Measurements from ENCODE around the gene AZU1.
"Not testable (repeated sequence)": the region's sequence is repeated elsewhere in the genome, so short reads cannot be mapped to it uniquely, and the experiment has no call there.

The AZU1 gene

GRCh38 chr19:875265-875879, 47.7 kb downstream of the AZU1 start:
- Histone ChIP-seq H3K9me3 (ENCODE audit: insufficient read depth, low read depth, low read length) (no peaks in the 10 kb centered on the region), H3K4me2 (ENCODE audit: low read depth, low read length, poor library complexity, severe bottlenecking) (no peak overlapping the region), H2AFZ (ENCODE audit: low read length) (no peak overlapping the region), H3K4me3 (ENCODE audit: low read length, poor library complexity, severe bottlenecking) (no peak overlapping the region), H4K20me1 (ENCODE audit: insufficient read depth, low read length, poor library complexity, severe bottlenecking) (no peaks in the 10 kb centered on the region), H3K9me2 (replicated peaks; ENCODE audit: low read depth, low read length) (no peaks in the 10 kb centered on the region), H3K4me1 (ENCODE audit: insufficient read depth, low read length, poor library complexity, severe bottlenecking) (no peaks in the 10 kb centered on the region), H3K79me2 (ENCODE audit: insufficient read depth, low read length) (no peaks in the 10 kb centered on the region), H3K27me3 (ENCODE audit: insufficient read depth, low read length, poor library complexity, severe bottlenecking) (no peaks in the 10 kb centered on the region), H3K9ac (ENCODE audit: low read depth, low read length, poor library complexity, severe bottlenecking) (no peak overlapping the region), H3F3A (ENCODE audit: low read depth) (no peaks in the 10 kb centered on the region; the same call in 1 of the 2 replicates), H3K36me3 (ENCODE audit: insufficient read depth, low read length) (no peaks in the 10 kb centered on the region; the same call in 1 of the 2 replicates)
- no peak for TF ChIP-seq EZH2phosphoT487 (IDR thresholded peaks at IDR 0.05; ENCODE audit: borderline replicate concordance)
- no peak for TF ChIP-seq CTCF (conservative IDR thresholded peaks at IDR 0.05; ENCODE audit: low read length)

- no peaks in the 10 kb centered on the region for H3K4me1 ChIP-seq (ENCODE audit: insufficient read depth, low read length, poor library complexity, severe bottlenecking)
- no peaks in the 10 kb centered on the region for H3K9me3 ChIP-seq (ENCODE audit: insufficient read depth, low read depth, low read length)
- H2AFZ ChIP-seq (ENCODE audit: low read length) = no peak overlapping the region
- H3K4me3 ChIP-seq (ENCODE audit: low read length, poor library complexity, severe bottlenecking) = no peak overlapping the region
- TF ChIP-seq CTCF (conservative IDR thresholded peaks at IDR 0.05; ENCODE audit: low read length) (no peak), EZH2phosphoT487 (IDR thresholded peaks at IDR 0.05; ENCODE audit: borderline replicate concordance) (no peak)
- no peaks in the 10 kb centered on the region for H3K36me3 ChIP-seq (ENCODE audit: insufficient read depth, low read length)
- no peak overlapping the region for H3K9ac ChIP-seq (ENCODE audit: low read depth, low read length, poor library complexity, severe bottlenecking)
- H3K4me2 ChIP-seq (ENCODE audit: low read depth, low read length, poor library complexity, severe bottlenecking) = no peak overlapping the region
- H3K9me2 ChIP-seq (replicated peaks; ENCODE audit: low read depth, low read length) = no peaks in the 10 kb centered on the region
- H3K79me2 ChIP-seq (ENCODE audit: insufficient read depth, low read length) = no peaks in the 10 kb centered on the region
- no peaks in the 10 kb centered on the region for H3K27me3 ChIP-seq (ENCODE audit: insufficient read depth, low read length, poor library complexity, severe bottlenecking)
- no peaks in the 10 kb centered on the region; the same call in 1 of the 2 replicates for H3F3A ChIP-seq (ENCODE audit: low read depth)
- H4K20me1 ChIP-seq (ENCODE audit: insufficient read depth, low read length, poor library complexity, severe bottlenecking) = no peaks in the 10 kb centered on the region
Measured at GRCh38 chr19:876089-876488, 48.5 kb downstream of the AZU1 start.

GRCh38 chr19:876780-877314, 49.2 kb downstream of the AZU1 start:
- no peak overlapping the region for H3K4me3 ChIP-seq (ENCODE audit: low read length, poor library complexity, severe bottlenecking)
- no peak overlapping the region for H3K9ac ChIP-seq (ENCODE audit: low read depth, low read length, poor library complexity, severe bottlenecking)
- no peak for TF ChIP-seq CTCF (conservative IDR thresholded peaks at IDR 0.05; ENCODE audit: low read length)
- TF ChIP-seq EZH2phosphoT487 (IDR thresholded peaks at IDR 0.05; ENCODE audit: borderline replicate concordance) = no peak
- no peaks in the 10 kb centered on the region for H4K20me1 ChIP-seq (ENCODE audit: insufficient read depth, low read length, poor library complexity, severe bottlenecking)
- H3K4me1 ChIP-seq (ENCODE audit: insufficient read depth, low read length, poor library complexity, severe bottlenecking) = no peaks in the 10 kb centered on the region
- H2AFZ ChIP-seq (ENCODE audit: low read length) = no peak overlapping the region
- H3K79me2 ChIP-seq (ENCODE audit: insufficient read depth, low read length) = no peaks in the 10 kb centered on the region
- no peaks in the 10 kb centered on the region; the same call in 1 of the 2 replicates for H3K36me3 ChIP-seq (ENCODE audit: insufficient read depth, low read length)
- H3F3A ChIP-seq (ENCODE audit: low read depth) = no peaks in the 10 kb centered on the region; the same call in 1 of the 2 replicates
- no peaks in the 10 kb centered on the region for H3K27me3 ChIP-seq (ENCODE audit: insufficient read depth, low read length, poor library complexity, severe bottlenecking)
- no peaks in the 10 kb centered on the region for H3K9me3 ChIP-seq (ENCODE audit: insufficient read depth, low read depth, low read length)
- no peaks in the 10 kb centered on the region for H3K9me2 ChIP-seq (replicated peaks; ENCODE audit: low read depth, low read length)
- H3K4me2 ChIP-seq (ENCODE audit: low read depth, low read length, poor library complexity, severe bottlenecking) = no peak overlapping the region

GRCh38 chr19:877992-878660, 50.5 kb downstream of the AZU1 start:
- H3F3A ChIP-seq (ENCODE audit: low read depth); H4K20me1 ChIP-seq (ENCODE audit: insufficient read depth, low read length, poor library complexity, severe bottlenecking); H2AFZ ChIP-seq (ENCODE audit: low read length); H3K9me2 ChIP-seq (replicated peaks; ENCODE audit: low read depth, low read length); H3K27me3 ChIP-seq (ENCODE audit: insufficient read depth, low read length, poor library complexity, severe bottlenecking); H3K36me3 ChIP-seq (ENCODE audit: insufficient read depth, low read length); H3K4me2 ChIP-seq (ENCODE audit: low read depth, low read length, poor library complexity, severe bottlenecking); H3K4me1 ChIP-seq (ENCODE audit: insufficient read depth, low read length, poor library complexity, severe bottlenecking); H3K4me3 ChIP-seq (ENCODE audit: low read length, poor library complexity, severe bottlenecking); H3K79me2 ChIP-seq (ENCODE audit: insufficient read depth, low read length); H3K9me3 ChIP-seq (ENCODE audit: insufficient read depth, low read depth, low read length); H3K9ac ChIP-seq (ENCODE audit: low read depth, low read length, poor library complexity, severe bottlenecking): not testable (repeated sequence)

- H3K9ac ChIP-seq (ENCODE audit: low read depth, low read length, poor library complexity, severe bottlenecking); H3K4me3 ChIP-seq (ENCODE audit: low read length, poor library complexity, severe bottlenecking); H3K36me3 ChIP-seq (ENCODE audit: insufficient read depth, low read length); H3K9me2 ChIP-seq (replicated peaks; ENCODE audit: low read depth, low read length); H2AFZ ChIP-seq (ENCODE audit: low read length); H3K27me3 ChIP-seq (ENCODE audit: insufficient read depth, low read length, poor library complexity, severe bottlenecking); H3F3A ChIP-seq (ENCODE audit: low read depth); H3K4me1 ChIP-seq (ENCODE audit: insufficient read depth, low read length, poor library complexity, severe bottlenecking); H4K20me1 ChIP-seq (ENCODE audit: insufficient read depth, low read length, poor library complexity, severe bottlenecking); H3K79me2 ChIP-seq (ENCODE audit: insufficient read depth, low read length); H3K9me3 ChIP-seq (ENCODE audit: insufficient read depth, low read depth, low read length); H3K4me2 ChIP-seq (ENCODE audit: low read depth, low read length, poor library complexity, severe bottlenecking): not testable (repeated sequence)
Measured at GRCh38 chr19:878751-879561, 51.3 kb downstream of the AZU1 start.

Measured in Loucy (cell line).